GM12878 (cell line): Measurements from ENCODE around the gene POFUT1. TPM values are rescaled to one million over a fixed set of nuclear protein-coding genes. Genes with fewer than 3 reads are reported as not detected.

Experiments used
- ATAC-seq: fragments of 200-7000 bp; cut with Tn5 transposase; 3 replicates; pipeline ENCODE4 v1.9.1; 2020; ENCODE audit warnings: mild to moderate bottlenecking, moderate library complexity
- BruUV-seq: library from RNA; stranded (reverse); fragments of 400-500 nt; replicated peaks from 2 replicates; lab custom pipeline; 2021; lab: Mats Ljungman, UMichigan
- CTCF ChIA-PET: fragments of 300-600 bp; sonication (Branson Sonifier 250); formaldehyde crosslinking; extraction: SDS; loops from one replicate; lab custom pipeline; 2021; ENCODE audit warnings: inconsistent platforms; lab: Yijun Ruan, JAX
- POLR2A ChIA-PET: fragments of 350-600 bp; formaldehyde crosslinking; extraction: SDS; loops from one replicate; lab custom pipeline; 2021; ENCODE audit warnings: inconsistent platforms; lab: Charles Lee
- RAD21 ChIA-PET: fragments of 300-600 bp; sonication (Branson Sonifier 250); formaldehyde crosslinking; loops from one replicate; lab custom pipeline; 2023; ENCODE audit warnings: antibody characterized with exemption; ENCODE audit not compliant: unreplicated experiment; lab: Charles Lee
- SMC1A ChIA-PET: fragments of 300-600 bp; sonication (Branson Sonifier 250); formaldehyde crosslinking; loops from one replicate; lab custom pipeline; 2023; ENCODE audit not compliant: unreplicated experiment, uncharacterized antibody; lab: Charles Lee
- DNase-seq: peaks from one replicate; pipeline ENCODE4 v3.0.0-alpha.2; 2011; ENCODE audit warnings: low read depth, low spot score
- FAIRE-seq: peaks from 3 replicates; lab custom pipeline; 2011; peaks lifted over from hg19 to GRCh38; lab: Jason Lieb, UNC
- H2AFZ ChIP-seq: 2 replicates; pipeline ENCODE4 v1.6.0; 2011; ENCODE audit warnings: low read depth, low read length, control low read depth; ENCODE audit not compliant: control insufficient read depth
- H3K27ac ChIP-seq: 2 replicates; pipeline ENCODE4 v1.5.1; 2011; ENCODE audit warnings: control low read depth; ENCODE audit not compliant: control insufficient read depth, insufficient read depth
- H3K27me3 ChIP-seq, 2 experiments: replicated peaks in 1 of 2; 2 replicates each; pipeline versions ENCODE4 v1.6.0 to v1.6.1; 2011; ENCODE audit warnings: low read length in 1 of 2; ENCODE audit not compliant: control insufficient read depth in 2 of 2, insufficient read depth in 2 of 2
- H3K36me3 ChIP-seq, 2 experiments: 2 replicates each; pipeline ENCODE4 v1.5.1; 2011; ENCODE audit warnings: low read length in 1 of 2; ENCODE audit not compliant: control insufficient read depth in 2 of 2, insufficient read depth in 2 of 2
- H3K4me1 ChIP-seq: 2 replicates; pipeline ENCODE4 v1.6.1; 2011; ENCODE audit warnings: mild to moderate bottlenecking, low read length, moderate library complexity, mixed read lengths; ENCODE audit not compliant: control insufficient read depth, insufficient read depth
- H3K4me2 ChIP-seq: 2 replicates; pipeline ENCODE4 v1.6.0; 2011; ENCODE audit warnings: control low read depth; ENCODE audit not compliant: control insufficient read depth, insufficient read depth
- H3K4me3 ChIP-seq: fragments of 200-600 bp; sonication (generic); 2 replicates; pipeline ENCODE4 v1.5.1; 2016
- H3K79me2 ChIP-seq: 2 replicates; pipeline ENCODE4 v1.6.0; 2011; ENCODE audit warnings: low read length; ENCODE audit not compliant: control insufficient read depth, insufficient read depth
- H3K9ac ChIP-seq: 2 replicates; pipeline ENCODE4 v1.8.0; 2011; ENCODE audit warnings: low read length, control low read depth, mixed read lengths; ENCODE audit not compliant: control insufficient read depth, insufficient read depth
- H3K9me3 ChIP-seq: replicated peaks from 3 replicates; pipeline ENCODE4 v1.5.1; 2011; ENCODE audit warnings: mild to moderate bottlenecking, low read length; ENCODE audit not compliant: control insufficient read depth, insufficient read depth
- H4K20me1 ChIP-seq: 2 replicates; pipeline ENCODE4 v1.6.0; 2011; ENCODE audit not compliant: control insufficient read depth, insufficient read depth
- CBX3 ChIP-seq: fragments of 200-600 bp; sonication (generic); IDR thresholded peaks from 2 replicates; pipeline ENCODE4 v1.6.1; 2016; ENCODE audit warnings: low read depth, borderline replicate concordance
- CHD4 ChIP-seq: fragments of 200-600 bp; sonication (generic); IDR thresholded peaks from 2 replicates; pipeline ENCODE4 v1.6.1; 2016; ENCODE audit warnings: mild to moderate bottlenecking
- E2F4 ChIP-seq: IDR thresholded peaks from 2 replicates; pipeline ENCODE4 v1.6.1; 2012; ENCODE audit warnings: low read depth, low read length, improper control_type of control experiment
- EED ChIP-seq: sonication (generic); IDR thresholded peaks from 2 replicates; pipeline ENCODE4 v1.6.1; 2016; ENCODE audit warnings: antibody characterized with exemption, low read depth
- HSF1 ChIP-seq: fragments of 150-350 bp; IDR thresholded peaks from 2 replicates; pipeline ENCODE4 v1.6.1; 2014; ENCODE audit warnings: mild to moderate bottlenecking, low read depth, low read length
- KDM1A ChIP-seq: fragments of 200-600 bp; sonication (generic); IDR thresholded peaks from 2 replicates; pipeline ENCODE4 v1.6.1; 2016; ENCODE audit warnings: borderline replicate concordance
- MXI1 ChIP-seq: fragments of 150-350 bp; IDR thresholded peaks from 2 replicates; pipeline ENCODE4 v1.6.1; 2011; ENCODE audit warnings: low read depth, mild to moderate bottlenecking, inconsistent platforms, low read length, improper control_type of control experiment
- NBN ChIP-seq: fragments of 450-650 bp; IDR thresholded peaks from 2 replicates; pipeline ENCODE4 v1.6.1; 2016
- NRF1 ChIP-seq: conservative IDR thresholded peaks from 2 replicates; pipeline ENCODE4 v1.6.1; 2011; ENCODE audit warnings: mild to moderate bottlenecking, low read depth, low read length, improper control_type of control experiment
- PML ChIP-seq: IDR thresholded peaks from 2 replicates; pipeline ENCODE4 v1.6.1; 2012; ENCODE audit warnings: low read length, inconsistent platforms
- RBBP5 ChIP-seq: fragments of 200-600 bp; sonication (generic); conservative IDR thresholded peaks from 2 replicates; pipeline ENCODE4 v1.6.1; 2016
- SMAD5 ChIP-seq: IDR thresholded peaks from 2 replicates; pipeline ENCODE4 v1.6.1; 2016; ENCODE audit warnings: antibody characterized with exemption, low read depth
- SUPT20H ChIP-seq: IDR thresholded peaks from 2 replicates; pipeline ENCODE4 v1.6.1; 2011; ENCODE audit warnings: low read depth, mild to moderate bottlenecking, low read length, moderate library complexity, borderline replicate concordance; ENCODE audit not compliant: control insufficient read depth
- ZBTB11 ChIP-seq: fragments of 450-650 bp; formaldehyde crosslinking; IDR thresholded peaks from 2 replicates; pipeline ENCODE4 v1.5.0; 2022; ENCODE audit warnings: mild to moderate bottlenecking, missing genetic modification characterization
- ZNF622 ChIP-seq: fragments of 450-650 bp; IDR thresholded peaks from 2 replicates; pipeline ENCODE4 v1.6.1; 2017; ENCODE audit warnings: mild to moderate bottlenecking, inconsistent platforms
- WGBS: methylation state at CpG from one replicate; pipeline ENCODE4 v1.1.6; 2016; ENCODE audit warnings: low lambda C conversion rate; ENCODE audit not compliant: insufficient replicate concordance, insufficient coverage; ENCODE audit errors: missing lambda C conversion rate; 5-methylcytosine and 5-hydroxymethylcytosine counted together
- in situ Hi-C: fragments of 300-500 bp; cut with MboI; formaldehyde crosslinking; loops from 9 replicates; pipeline ENCODE4 v1.14.3; 2018; ENCODE audit warnings: mixed read lengths
- intact Hi-C: fragments of 100-400 bp; cut with micrococcal nuclease; formaldehyde crosslinking; loops from one replicate; pipeline ENCODE4 v1.14.2; 2022; ENCODE audit not compliant: unreplicated experiment
- polyA plus RNA-seq, 11 experiments: library from polyadenylated mRNA; depleted of rRNA in 4 of 11; unstranded in 6 of 11; stranded (reverse) in 5 of 11; fragments of >200 nt; fragmentation: Nextera tagmentation in 4 of 11; fragmentation: Illumina TruSeq in 1 of 11; extraction: Ambion mirVana in 4 of 11; extraction: Trizol in 1 of 11; gene quantifications; 1 replicate in 1 of 11; 2 replicates in 10 of 11; pipeline versions ENCODE4 v1.2.1 to v1.2.3, GENCODE V29; 2011 to 2016; ENCODE audit warnings: inconsistent platforms in 2 of 11, missing spikeins in 2 of 11, low read depth in 1 of 11
- total RNA-seq, 4 experiments: library from RNA; depleted of rRNA in 3 of 4; stranded (reverse); fragments of >200 nt in 3 of 4; fragmentation: Illumina TruSeq in 1 of 4; extraction: Trizol in 1 of 4; gene quantifications; 2 replicates each; pipeline versions ENCODE4 v1.2.1 to v1.2.3, GENCODE V29; 2013 to 2021
- TF ChIP-seq, protein P1 (sequence below): IDR thresholded peaks from 2 replicates; pipeline ENCODE4 v1.6.1; 2012; ENCODE audit warnings: low read length, inconsistent platforms

The POFUT1 gene
- total and polyA plus RNA-seq, 10 of the 15 experiments (the other 5 are each of a cell fraction or from before 2014, with no cell fraction given): 2.6 to 33.4 (median 23.1) TPM

GRCh38 chr20:32277361-32278198 lies 69.9 kb downstream of the POFUT1 start, which contains the start of gene KIF3B:
Gene KIF3B, plus strand, starts transcription at chr20:32277651. Its CDS starts 32,127 bp downstream, at chr20:32309778.
- FAIRE-seq (no peak), DNase-seq (peak; percentile 61), ATAC-seq (peak; percentile 84)
- Histone ChIP-seq H3K4me2 (peak within 1 kb of the TSS; percentile 99), H3K27me3 (no peaks in the 10 kb centered on the region), H3K4me1 (peaks cover 11% of the 10 kb centered on the region), H2AFZ (peak within 1 kb of the TSS; percentile 100), H3K4me3 (peak within 1 kb of the TSS; percentile 98), H3K9ac (peak within 1 kb of the TSS; percentile 96), H3K36me3 (0 out of 4 replicates have a peak, but pooled peaks cover 0 to 3% of the 10 kb centered on the region in 2 experiments), H3K9me3 (no peaks in the 10 kb centered on the region; the same call in 2 of the 3 replicates), H3K27ac (peak within 1 kb of the TSS; percentile 81), H4K20me1 (no peaks in the 10 kb centered on the region), H3K79me2 (peaks cover 43% of the 10 kb centered on the region)
- in situ Hi-C loops: no loop called here
- intact Hi-C loops: loop anchor here (2.0 kb wide), 1 partner anchor 81 kb away; the partner anchor contains the start of gene ASXL1
- POLR2A ChIA-PET: interaction anchor here (0.6 to 3.0 kb wide), 6 partner anchors 8 to 168 kb away, joined by 3 to 14 read pairs (median 6); partner anchors contain the start of gene TM9SF4
- no TSS peak for BruUV-seq
- SMC1A ChIA-PET: interaction anchor here (0.6 to 4.6 kb wide), 7 partner anchors 9 to 72 kb away, joined by 3 to 28 read pairs (median 3); no protein-coding TSS in a partner anchor
- CTCF ChIA-PET: interaction anchor here (0.6 kb wide), 1 partner anchor 301 kb away, joined by 3 read pairs; no protein-coding TSS in a partner anchor
- 1% methylated on average over 45 of the region's 62 CpGs for WGBS
- RAD21 ChIA-PET: interaction anchor here (0.7 to 1.5 kb wide), 4 partner anchors 8 to 80 kb away, joined by 3 to 4 read pairs (median 4); partner anchors contain the start of gene ASXL1
- TF ChIP-seq SUPT20H: no peak
- no peak; the same call in 1 of the 2 replicates for TF ChIP-seq EED
- no peak for TF ChIP-seq CBX3
- TF ChIP-seq ZBTB11 (CRISPR knock-in tag): no peak
- no peak for TF ChIP-seq PML
- TF ChIP-seq NBN: no peak
- no peak for TF ChIP-seq E2F4
- TF ChIP-seq KDM1A: no peak
- no peak for TF ChIP-seq CHD4
- TF ChIP-seq NRF1: no peak
- TF ChIP-seq HSF1: peak; percentile 35; the same call in 1 of the 2 replicates
- TF ChIP-seq, protein P1, sequence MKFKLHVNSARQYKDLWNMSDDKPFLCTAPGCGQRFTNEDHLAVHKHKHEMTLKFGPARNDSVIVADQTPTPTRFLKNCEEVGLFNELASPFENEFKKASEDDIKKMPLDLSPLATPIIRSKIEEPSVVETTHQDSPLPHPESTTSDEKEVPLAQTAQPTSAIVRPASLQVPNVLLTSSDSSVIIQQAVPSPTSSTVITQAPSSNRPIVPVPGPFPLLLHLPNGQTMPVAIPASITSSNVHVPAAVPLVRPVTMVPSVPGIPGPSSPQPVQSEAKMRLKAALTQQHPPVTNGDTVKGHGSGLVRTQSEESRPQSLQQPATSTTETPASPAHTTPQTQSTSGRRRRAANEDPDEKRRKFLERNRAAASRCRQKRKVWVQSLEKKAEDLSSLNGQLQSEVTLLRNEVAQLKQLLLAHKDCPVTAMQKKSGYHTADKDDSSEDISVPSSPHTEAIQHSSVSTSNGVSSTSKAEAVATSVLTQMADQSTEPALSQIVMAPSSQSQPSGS: no peak
- no peak for TF ChIP-seq ZNF622
- TF ChIP-seq SMAD5: no peak
- peak; percentile 72; the same call in 1 of the 2 replicates for TF ChIP-seq MXI1
- TF ChIP-seq RBBP5: no peak
